GM12891 (cell line): Measurements from ENCODE around the gene IQGAP2.

ENCODE experiments used
- POLR2AphosphoS5 ChIP-seq: IDR thresholded peaks from 2 replicates; pipeline ENCODE4 v1.6.1; 2011; ENCODE audit warnings: low read depth, low read length, control low read depth
- SPI1 ChIP-seq: IDR thresholded peaks from 2 replicates; pipeline ENCODE4 v1.6.1; 2011; ENCODE audit warnings: low read depth, low read length, control low read depth

GRCh38 chr5:76608833-76609232, 205.7 kb downstream of the IQGAP2 start:
- TF ChIP-seq POLR2AphosphoS5 (no peak), SPI1 (peak; percentile 43; the same call in 1 of the 2 replicates)
